NCI-H2227 (cell line): Measurements from ENCODE around the gene NFKB1.
"Not testable (repeated sequence)": the region's sequence is repeated elsewhere in the genome, so short reads cannot be mapped to it uniquely, and the experiment has no call there.

Experiments used
- DNase-seq: peaks from one replicate; lab custom pipeline; 2025; ENCODE audit not compliant: unreplicated experiment; lab: John Stamatoyannopoulos, UW

The NFKB1 gene, protein sequence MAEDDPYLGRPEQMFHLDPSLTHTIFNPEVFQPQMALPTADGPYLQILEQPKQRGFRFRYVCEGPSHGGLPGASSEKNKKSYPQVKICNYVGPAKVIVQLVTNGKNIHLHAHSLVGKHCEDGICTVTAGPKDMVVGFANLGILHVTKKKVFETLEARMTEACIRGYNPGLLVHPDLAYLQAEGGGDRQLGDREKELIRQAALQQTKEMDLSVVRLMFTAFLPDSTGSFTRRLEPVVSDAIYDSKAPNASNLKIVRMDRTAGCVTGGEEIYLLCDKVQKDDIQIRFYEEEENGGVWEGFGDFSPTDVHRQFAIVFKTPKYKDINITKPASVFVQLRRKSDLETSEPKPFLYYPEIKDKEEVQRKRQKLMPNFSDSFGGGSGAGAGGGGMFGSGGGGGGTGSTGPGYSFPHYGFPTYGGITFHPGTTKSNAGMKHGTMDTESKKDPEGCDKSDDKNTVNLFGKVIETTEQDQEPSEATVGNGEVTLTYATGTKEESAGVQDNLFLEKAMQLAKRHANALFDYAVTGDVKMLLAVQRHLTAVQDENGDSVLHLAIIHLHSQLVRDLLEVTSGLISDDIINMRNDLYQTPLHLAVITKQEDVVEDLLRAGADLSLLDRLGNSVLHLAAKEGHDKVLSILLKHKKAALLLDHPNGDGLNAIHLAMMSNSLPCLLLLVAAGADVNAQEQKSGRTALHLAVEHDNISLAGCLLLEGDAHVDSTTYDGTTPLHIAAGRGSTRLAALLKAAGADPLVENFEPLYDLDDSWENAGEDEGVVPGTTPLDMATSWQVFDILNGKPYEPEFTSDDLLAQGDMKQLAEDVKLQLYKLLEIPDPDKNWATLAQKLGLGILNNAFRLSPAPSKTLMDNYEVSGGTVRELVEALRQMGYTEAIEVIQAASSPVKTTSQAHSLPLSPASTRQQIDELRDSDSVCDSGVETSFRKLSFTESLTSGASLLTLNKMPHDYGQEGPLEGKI

DNA sequence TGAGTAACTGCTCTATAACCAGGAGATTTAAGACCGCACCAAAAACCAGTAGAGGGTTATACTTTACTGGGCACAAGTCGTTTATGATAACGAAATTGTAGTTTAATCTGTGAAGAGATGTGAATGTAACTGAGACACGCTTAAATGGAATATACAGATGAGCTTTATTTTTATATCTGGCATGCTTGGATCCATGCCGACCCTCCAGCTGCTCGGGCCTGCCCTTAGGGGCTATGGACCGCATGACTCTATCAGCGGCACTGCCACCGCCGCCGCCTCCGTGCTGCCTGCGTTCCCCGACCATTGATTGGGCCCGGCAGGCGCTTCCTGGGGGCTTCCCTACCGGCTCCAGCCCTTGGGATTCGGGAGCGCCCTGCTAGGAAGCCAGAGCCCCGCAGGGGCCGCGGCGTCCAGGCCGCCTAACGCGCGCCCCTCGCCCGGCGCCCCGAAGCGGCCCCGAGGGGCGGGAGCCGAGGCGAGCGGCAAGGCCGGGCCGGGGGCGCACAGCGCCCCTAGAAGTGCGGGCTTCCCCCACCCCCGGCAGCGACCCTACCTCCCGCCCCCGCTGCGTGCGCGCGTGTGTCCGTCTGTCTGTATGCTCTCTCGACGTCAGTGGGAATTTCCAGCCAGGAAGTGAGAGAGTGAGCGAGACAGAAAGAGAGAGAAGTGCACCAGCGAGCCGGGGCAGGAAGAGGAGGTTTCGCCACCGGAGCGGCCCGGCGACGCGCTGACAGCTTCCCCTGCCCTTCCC, at the start of gene NFKB1:
TSS of gene NFKB1 (plus strand) at position 664 of the 751 bp plus-strand sequence. CDS start 24,160 bp downstream, outside the sequence.
- DNase-seq: peak; percentile 55

DNA sequence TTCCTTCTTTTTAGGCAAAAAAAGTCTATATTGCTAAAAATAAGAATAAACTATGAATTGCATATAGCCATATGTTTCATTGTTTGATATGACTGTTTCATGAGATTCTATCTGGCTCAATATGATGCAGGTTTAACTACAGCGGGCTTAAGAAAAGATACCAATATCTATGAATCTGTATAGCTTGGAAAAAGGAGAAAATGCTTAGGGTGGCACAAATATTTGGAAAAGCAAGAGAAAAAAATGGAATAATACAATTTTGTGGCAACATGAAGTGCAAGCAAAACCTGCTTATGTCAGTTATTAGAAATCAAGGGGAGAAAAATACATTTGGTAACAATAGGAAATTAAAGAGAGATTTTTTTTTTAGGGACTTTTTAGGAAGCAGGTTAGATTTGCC, 48.3 kb upstream of the NFKB1 start:
- DNase-seq: no peak

DNA sequence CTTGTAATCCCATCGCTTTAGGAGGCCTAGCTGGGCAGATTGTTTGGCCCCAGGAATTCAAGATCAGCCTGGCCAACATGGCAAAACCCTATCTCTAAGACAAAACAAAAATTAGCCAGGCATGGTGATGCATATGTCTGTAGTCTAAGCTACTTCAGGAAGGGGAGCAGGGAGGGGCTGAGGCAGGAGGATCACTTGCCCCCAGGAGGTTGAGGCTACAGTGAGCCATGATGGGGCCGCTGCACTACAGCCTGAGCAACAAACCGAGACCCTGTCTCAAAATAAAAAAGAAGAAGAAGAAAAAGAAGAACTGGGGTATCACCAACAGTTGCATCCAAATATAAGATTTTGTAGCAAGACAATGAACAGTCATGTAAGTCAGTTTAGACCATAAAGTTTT, 47.3 kb upstream of the NFKB1 start:
- DNase-seq: no peak

DNA sequence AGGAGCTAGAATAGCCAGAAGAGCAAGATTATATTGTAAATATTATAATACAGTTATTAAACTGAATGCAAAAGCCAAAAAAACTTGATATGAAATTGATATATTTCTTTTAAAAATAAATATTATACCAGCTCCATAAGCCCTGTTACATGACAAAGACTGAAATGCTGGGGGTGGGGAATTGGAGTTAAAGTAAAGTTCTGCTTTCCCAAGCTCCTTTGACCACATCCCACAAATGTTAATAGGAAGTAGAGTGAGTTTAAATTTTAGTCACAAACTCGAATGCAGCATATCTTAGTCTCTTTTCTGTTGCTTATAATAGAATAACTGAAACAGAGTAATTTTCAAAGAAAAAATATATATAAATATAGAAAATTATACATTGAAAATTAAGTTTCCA, 46.9 kb upstream of the NFKB1 start:
- DNase-seq: no peak

DNA sequence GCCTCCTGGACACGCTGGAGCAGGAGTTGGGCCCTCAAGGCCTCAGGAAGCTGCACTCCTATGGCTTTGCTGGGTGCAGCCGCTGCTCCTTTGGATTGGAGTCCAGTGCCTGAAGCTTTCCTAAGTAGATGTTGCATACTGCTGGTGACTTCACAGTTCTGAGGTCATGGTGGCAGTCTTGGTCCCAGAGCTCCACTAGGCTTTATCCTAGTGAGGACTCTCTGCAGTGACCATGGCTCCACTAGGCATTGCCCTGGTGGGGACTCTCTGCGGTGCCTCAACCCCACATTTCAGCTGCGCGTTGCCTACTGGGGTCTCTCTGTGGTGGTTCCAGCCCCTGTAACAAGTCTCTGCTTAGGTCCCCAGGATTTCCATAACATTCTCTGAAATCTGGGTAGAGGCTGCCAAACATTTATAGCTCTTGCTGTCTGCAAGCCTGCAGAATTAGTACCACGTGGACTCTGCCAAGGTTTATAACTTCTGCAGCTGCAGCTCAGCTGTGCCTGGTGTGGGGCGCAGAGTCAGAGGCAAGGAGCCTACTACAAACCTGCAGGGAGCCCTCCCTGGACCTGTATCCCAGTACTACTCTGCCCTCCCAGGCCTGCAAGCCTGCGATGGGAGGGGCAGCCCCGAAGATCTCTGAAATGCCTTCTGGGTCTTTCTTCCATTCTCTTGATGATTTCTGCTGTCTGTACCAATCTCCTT, 46.0 kb upstream of the NFKB1 start:
- DNase-seq: no peak

DNA sequence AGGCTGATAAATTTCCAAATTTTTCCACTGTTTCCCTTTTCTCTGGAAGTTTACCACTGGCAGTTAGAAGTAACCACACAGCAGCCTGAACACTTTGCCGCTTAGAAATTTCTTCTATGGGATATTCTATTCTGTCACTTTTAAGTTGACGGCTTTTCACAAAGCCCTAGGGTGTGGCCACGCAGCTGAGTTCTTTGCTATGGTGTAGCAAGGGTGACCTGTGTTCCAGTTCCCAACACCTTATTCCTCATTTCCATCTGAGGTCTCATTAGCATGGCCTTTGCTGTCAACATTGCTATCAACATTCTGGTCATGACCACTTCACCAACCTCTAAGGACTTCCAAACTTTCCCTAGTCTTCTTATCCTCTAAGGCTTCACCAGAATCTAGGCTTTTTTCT, 45.4 kb upstream of the NFKB1 start:
- no peak for DNase-seq

DNA sequence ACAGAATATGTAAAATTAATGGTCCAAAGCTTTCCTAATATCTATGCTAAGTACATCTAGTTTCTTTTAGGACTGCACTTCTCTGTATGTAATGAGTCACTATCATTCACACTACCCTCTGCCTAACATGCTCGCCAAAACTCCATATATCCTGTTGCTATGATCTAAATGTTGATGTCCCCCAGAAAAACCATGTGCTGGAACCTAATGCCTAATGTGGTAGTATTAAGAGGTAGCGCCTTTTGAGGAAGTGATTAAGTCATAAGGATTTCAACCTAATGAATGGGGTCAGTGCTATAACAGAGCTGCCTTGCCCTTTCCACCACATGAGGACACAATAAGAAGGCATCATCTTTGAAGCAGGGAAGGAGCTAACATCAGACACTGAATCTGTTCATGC, 34.9 kb upstream of the NFKB1 start:
- DNase-seq: no peak

DNA sequence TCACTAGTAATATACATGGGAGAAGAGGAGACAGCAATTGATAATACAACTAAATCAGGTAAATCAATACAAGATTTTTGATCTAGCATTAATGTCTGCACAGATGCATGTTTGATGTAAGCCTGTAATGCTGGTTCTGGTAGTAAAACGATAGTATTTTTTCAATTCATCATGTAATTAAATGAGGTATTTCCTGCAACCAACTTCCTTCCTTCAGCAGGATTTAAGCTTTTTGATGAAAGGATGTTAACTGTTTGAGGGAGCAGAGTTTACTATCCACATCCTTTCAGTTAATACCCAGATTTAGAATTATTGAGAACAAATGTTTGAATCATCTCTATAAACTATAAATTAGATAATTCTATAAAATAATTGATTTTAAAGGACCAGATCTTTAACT, 31.4 kb upstream of the NFKB1 start:
- no peak for DNase-seq

DNA sequence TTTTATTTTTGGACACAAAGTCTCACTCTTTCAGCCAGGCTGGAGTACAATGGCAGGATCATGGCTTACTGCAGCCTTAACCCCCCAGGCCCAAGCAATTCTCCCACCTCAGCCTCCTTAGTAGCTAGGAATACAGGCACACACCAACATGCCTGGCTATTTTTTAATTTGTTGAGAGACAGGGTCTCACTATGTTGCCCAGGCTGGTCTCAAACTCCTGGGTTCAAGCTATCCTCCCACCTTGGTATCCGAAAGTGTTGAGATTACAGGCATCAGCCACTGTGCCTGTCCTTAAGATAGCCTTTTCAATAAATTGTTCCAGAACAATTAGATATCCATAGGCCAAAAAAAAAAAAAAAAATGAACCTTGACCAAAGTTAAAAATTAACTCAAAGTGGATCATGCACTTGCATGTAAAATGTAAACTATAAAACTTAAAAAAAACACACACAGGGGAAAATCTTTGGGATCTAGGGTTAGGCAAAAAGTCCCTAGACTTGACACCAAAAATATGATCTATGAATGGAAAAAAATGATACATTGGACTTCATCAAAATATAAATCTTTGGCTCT, 28.6 kb upstream of the NFKB1 start:
- DNase-seq: no peak

DNA sequence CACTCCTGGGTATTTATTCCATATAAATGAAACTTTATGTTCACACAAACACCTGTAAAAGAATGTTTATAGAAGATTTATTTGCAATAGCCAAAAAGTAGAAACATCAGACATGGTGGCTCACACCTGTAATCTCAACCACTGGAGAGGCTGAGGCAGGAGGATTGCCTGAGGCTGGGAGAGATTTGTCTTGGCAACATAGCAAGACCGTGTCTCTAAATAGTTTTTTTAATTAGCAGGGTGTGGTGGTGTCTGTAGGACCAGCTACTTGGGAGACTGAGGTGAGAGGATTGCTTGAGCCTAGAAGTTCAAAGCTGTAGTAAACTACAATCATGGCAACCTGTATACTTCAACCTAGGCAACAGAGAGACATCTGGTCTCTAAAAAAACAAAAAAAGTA, 27.7 kb upstream of the NFKB1 start:
- no peak for DNase-seq

DNA sequence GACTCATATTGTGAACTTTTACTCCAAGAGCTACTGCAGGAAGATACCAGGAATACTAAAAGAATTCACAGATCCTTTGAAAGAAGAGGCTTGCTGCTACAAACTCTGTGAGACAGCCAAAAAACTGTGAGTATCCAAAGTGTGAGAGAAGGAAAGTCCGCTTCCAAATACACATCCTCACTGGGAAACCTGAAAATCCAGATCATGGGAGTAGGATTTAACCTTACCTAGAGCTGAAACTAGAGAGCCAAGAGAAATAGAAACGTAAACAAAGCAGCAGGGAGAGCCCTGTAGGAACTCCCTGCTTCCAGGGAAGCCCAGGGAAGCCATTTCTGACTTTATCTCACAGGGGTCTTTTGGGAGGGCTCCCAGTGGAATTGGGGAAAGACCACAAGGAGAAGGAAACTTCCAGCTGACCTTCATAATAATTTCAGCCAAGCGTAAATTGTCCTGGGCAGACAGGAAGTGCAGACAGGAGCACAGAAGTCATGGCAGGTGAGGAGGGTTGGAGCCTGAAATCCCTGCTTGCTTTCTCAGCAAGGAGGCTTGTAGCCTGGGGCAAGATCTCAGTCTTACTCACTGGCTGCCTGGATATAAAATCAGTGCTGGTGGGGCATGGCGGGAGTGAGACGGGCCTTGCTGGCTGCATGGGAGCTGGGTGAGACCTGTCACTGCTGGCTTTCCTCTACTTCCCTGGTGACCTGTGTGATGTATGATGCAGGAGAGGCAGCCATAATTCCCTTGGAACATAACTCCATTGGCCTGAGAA, 26.2 kb upstream of the NFKB1 start:
- DNase-seq: no peak

DNA sequence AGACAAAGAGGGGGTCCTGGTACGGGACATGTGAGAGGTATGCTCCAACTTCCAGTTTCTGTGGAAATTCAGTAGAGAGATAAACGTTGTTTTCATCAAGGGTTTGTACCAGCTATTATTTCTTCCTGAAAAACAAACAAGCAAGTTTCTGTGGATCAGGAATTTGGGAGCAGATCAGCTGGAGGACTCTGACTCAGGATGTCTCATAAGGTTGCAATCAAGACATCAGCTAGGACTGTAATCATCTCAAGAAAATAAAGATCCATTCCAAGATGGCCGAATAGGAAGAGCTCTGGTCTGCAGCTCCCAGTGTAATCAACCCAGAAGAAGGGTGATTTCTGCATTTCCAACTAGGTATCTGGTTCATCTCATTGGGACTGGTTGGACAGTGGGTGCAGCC, 23.5 kb upstream of the NFKB1 start:
- DNase-seq: no peak

DNA sequence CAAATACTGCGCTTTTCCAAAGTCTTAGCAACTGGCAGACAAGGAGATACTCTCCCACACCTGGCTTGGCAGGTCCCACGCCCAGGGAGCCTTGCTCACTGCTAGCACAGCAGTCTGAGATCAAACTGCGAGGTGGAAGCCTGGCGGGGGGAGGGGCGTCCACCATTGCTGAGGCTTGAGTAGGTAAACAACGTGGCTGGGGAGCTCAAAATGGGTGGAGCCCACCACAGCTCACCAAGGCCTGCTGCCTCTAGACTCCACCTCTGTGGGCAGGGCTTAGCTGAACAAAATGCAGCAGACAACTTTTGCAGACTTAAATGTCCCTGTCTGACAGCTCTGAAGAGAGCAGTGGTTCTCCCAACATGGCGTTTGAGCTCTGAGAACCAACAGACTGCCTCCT, 23.0 kb upstream of the NFKB1 start:
- DNase-seq: no peak

DNA sequence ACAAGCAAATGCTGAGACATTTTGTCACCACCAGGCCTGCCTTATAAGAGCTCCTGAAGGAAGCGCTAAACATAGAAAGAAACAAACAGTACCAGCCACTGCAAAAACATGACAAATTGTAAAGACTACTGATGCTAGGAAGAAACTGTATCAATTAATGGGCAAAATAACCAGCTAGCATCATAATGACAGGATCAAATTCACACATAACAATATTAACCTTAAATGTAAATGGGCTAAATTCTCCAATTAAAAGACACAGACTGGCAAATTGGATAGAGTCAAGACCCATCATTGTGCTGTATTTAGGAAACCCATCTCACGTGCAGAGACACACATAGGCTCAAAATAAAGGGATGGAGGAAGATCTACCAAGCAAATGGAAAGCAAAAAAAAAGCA, 21.3 kb upstream of the NFKB1 start:
- DNase-seq: not testable (repeated sequence)

DNA sequence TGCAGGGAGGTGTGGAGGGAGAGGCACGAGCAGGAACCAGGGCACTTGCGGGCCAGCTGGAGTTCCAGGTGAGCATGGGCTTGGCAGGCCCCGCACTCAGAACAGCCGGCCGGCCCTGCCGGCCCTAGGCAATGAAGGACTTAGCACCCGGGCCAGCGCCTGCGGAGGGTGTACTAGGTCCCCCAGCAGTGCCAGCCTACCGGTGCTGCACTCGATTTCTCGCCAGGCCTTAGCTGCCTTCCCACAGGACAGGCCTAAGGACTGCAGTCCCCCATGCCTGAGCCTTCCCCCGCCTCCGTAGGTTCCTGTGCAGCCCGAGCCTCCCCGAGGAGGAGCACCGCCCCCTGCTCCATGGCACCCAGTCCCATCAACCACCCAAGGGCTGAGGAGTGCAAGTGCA, 18.0 kb upstream of the NFKB1 start:
- DNase-seq: no peak

DNA sequence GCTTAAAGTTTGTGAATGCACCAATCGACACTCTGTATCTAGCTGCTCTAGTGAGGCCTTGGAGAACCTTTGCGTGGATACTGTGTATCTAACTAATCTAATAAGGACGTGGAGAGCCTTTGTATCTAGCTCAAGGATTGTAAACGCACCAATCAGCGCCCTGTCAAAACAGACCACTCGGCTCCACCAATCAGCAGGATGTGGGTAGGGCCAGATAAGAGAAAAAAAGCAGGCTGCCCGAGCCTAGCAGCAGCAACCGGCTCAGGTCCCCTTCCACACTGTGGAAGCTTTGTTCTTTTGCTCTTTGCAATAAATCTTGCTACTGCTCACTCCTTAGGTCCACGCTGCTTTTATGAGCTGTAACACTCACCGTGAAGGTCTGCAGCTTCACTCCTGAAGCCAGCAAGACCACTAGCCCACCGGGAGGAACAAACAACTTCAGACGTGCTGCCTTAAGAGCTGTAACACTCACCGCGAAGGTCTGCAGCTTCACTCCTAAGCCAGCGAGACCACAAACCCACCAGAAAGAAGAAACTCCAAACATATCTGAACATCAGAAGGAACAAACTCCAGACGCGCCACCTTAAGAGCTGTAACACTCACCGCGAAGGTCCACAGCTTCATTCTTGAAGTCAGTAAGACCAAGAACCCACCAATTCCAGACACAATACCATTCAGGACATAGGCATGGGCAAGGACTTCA, 17.0 kb upstream of the NFKB1 start:
- not testable (repeated sequence) for DNase-seq

DNA sequence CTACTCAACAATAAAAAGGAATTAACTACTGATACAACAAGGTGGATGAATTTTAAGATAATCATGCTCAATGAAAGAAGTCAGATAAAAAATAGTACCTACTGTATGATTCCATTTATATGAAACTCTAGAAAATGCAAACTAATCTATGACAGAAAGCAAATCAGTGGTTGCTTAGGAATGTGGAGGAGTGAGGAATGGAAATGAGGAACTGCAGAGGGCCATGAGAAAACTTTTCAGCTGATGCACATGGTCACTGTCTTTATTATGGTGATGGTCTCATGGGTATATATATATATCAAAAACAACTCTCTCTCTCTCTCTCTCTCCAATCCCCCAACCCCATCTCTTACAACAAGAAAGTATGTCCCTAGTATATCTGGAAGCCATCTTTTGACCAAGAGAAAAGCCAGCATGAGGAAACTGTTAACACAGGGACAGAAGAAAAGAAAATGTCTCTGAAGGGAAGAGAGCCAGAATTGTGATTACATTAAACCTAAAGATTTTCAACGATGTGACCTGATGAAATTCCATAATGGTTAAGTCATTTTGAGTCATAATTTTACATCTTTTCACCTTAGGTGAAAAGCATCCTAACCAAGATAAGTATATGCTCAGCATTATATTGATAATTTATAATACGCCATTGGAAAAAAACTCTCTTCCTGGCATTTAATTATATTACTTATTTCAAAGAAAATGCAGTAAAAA, 8.5 kb upstream of the NFKB1 start:
- no peak for DNase-seq

DNA sequence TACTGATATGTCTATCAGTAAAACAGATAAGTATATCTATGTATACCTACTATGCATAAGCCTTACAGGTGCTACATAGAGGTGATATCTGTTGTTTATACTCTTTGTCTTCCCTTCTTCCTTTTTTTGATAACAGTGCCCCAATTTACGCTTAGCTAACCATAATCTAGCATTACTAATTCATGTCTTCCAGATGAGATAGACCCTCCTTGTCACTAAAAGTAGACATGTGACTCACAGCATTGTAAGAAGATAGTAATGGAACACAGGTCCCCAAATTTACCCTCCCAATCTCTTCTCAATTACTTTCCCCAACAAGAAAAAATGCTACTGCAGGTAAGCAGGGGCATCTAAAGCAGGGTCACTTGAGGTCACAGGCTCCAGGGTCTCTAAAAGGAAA, 7.9 kb upstream of the NFKB1 start:
- DNase-seq: no peak
